Tibial nerve (tissue), 4 donors: ENCODE measurements around the gene LHFPL3. TPM values are rescaled to one million over a fixed set of nuclear protein-coding genes. Genes with fewer than 3 reads are reported as not detected.

Experiments used
- DNase-seq, 2 donors: peaks; one replicate each; pipeline ENCODE4 v3.0.0-alpha.2; 2019; ENCODE audit warnings: low spot score in 2 of 2
- H3K27ac ChIP-seq, 4 donors: fragments of 200-600 bp; sonication (generic) in 3 of 4; one replicate each; pipeline ENCODE4 v1.5.1; 2017 to 2019; ENCODE audit warnings: mild to moderate bottlenecking in 1 of 4
- H3K27me3 ChIP-seq, 2 donors: fragments of 200-600 bp; sonication (generic) in 1 of 2; one replicate each; pipeline versions ENCODE4 v1.5.1 to v1.6.0; 2017 to 2019
- H3K36me3 ChIP-seq, 3 donors: fragments of 200-600 bp; sonication (generic); one replicate each; pipeline ENCODE4 v1.5.1; 2018 to 2019
- H3K4me1 ChIP-seq, 4 donors: fragments of 200-600 bp; sonication (generic) in 3 of 4; one replicate each; pipeline ENCODE4 v1.5.1; 2017 to 2019
- H3K4me3 ChIP-seq, 4 donors: fragments of 200-600 bp; sonication (generic) in 3 of 4; one replicate each; pipeline ENCODE4 v1.5.1; 2017 to 2019; ENCODE audit warnings: mild to moderate bottlenecking in 1 of 4, moderate library complexity in 1 of 4
- H3K9me3 ChIP-seq, 4 donors: fragments of 200-600 bp; sonication (generic) in 3 of 4; one replicate each; pipeline ENCODE4 v1.5.1; 2017 to 2019
- CTCF ChIP-seq, 5 experiments: fragments of 200-600 bp in 3 of 5; fragments of 450-650 bp in 2 of 5; sonication (generic) in 3 of 5; IDR thresholded peaks; one replicate each; pipeline ENCODE4 v1.5.1; 2016 to 2019; ENCODE audit warnings: antibody characterized with exemption in 5 of 5, mild to moderate bottlenecking in 3 of 5, moderate library complexity in 2 of 5
- EP300 ChIP-seq, 2 donors: sonication (generic); formaldehyde crosslinking; IDR thresholded peaks; one replicate each; pipeline ENCODE4 v1.6.1; 2017; ENCODE audit warnings: antibody characterized with exemption in 2 of 2, mild to moderate bottlenecking in 1 of 2
- POLR2A ChIP-seq, 2 donors: fragments of 450-650 bp; IDR thresholded peaks; one replicate each; pipeline ENCODE4 v1.6.1; 2017; ENCODE audit warnings: antibody characterized with exemption in 2 of 2, mild to moderate bottlenecking in 2 of 2, moderate library complexity in 2 of 2
- WGBS, 2 donors: methylation state at CpG; one replicate each; pipeline ENCODE4 v1.1.5; 2018; 5-methylcytosine and 5-hydroxymethylcytosine counted together
- total RNA-seq, 4 donors: library from RNA; depleted of rRNA; stranded (reverse); fragments of >200 nt; gene quantifications; one replicate each; pipeline ENCODE4 v1.1.0, GENCODE V29; 2016

Gene LHFPL3
- total RNA-seq, 4 donors from 2014 or later, result not detected

GRCh38 chr7:104642560-104642959, 314.2 kb downstream of the LHFPL3 start:
- WGBS, 2 donors, result 40 to 46% methylated on average over 2 of the region's 2 CpGs
- H3K9me3 ChIP-seq, result no peaks in the 10 kb centered on the region
- H3K36me3 ChIP-seq, result no peaks in the 10 kb centered on the region
- no peak for DNase-seq
- TF ChIP-seq POLR2A (IDR thresholded peaks at IDR 0.05), result no peak
- no peak for TF ChIP-seq CTCF (IDR thresholded peaks at IDR 0.05)
- TF ChIP-seq EP300 (IDR thresholded peaks at IDR 0.05), result no peak
- no peaks in the 10 kb centered on the region for H3K27me3 ChIP-seq
- H3K27ac ChIP-seq, result no peak overlapping the region
- H3K4me3 ChIP-seq, result no peak overlapping the region
- no peaks in the 10 kb centered on the region for H3K4me1 ChIP-seq

GRCh38 chr7:104643587-104644217, 315.3 kb downstream of the LHFPL3 start:
- no peak for TF ChIP-seq POLR2A (IDR thresholded peaks at IDR 0.05)
- TF ChIP-seq EP300 (IDR thresholded peaks at IDR 0.05), result no peak
- TF ChIP-seq CTCF (IDR thresholded peaks at IDR 0.05), result no peak
- no peaks in the 10 kb centered on the region for H3K9me3 ChIP-seq
- no peaks in the 10 kb centered on the region for H3K4me1 ChIP-seq
- WGBS, 2 donors, result 24 to 58% methylated on average over 5 of the region's 5 CpGs
- no peaks in the 10 kb centered on the region for H3K27me3 ChIP-seq
- H3K4me3 ChIP-seq, result no peak overlapping the region
- H3K27ac ChIP-seq, result no peak overlapping the region
- no peaks in the 10 kb centered on the region for H3K36me3 ChIP-seq
- DNase-seq, result no peak

- Histone ChIP-seq H3K27me3 (no peaks in the 10 kb centered on the region), H3K4me1 (peaks cover 0 to 8% (median 0%) of the 10 kb centered on the region in 4 donors), H3K9me3 (no peaks in the 10 kb centered on the region), H3K4me3 (no peak overlapping the region), H3K36me3 (no peaks in the 10 kb centered on the region), H3K27ac (no peak overlapping the region)
- no peak for TF ChIP-seq POLR2A (IDR thresholded peaks at IDR 0.05)
- TF ChIP-seq EP300 (IDR thresholded peaks at IDR 0.05), result no peak
- no peak for TF ChIP-seq CTCF (IDR thresholded peaks at IDR 0.05)
- DNase-seq, result no peak
- 30 to 41% methylated on average over 9 of the region's 9 CpGs for WGBS, 2 donors
These were observed 322.7 kb downstream of the LHFPL3 start for GRCh38 chr7:104650991-104651640.

- H3K4me3 ChIP-seq, result no peak overlapping the region
- WGBS, 2 donors, result 69 to 72% methylated on average over 4 of the region's 4 CpGs
- no peak for DNase-seq
- H3K27ac ChIP-seq, result no peak overlapping the region
- no peaks in the 10 kb centered on the region for H3K9me3 ChIP-seq
- H3K4me1 ChIP-seq, result peaks cover 0 to 8% (median 0%) of the 10 kb centered on the region in 4 donors
- no peaks in the 10 kb centered on the region for H3K27me3 ChIP-seq
- no peak for TF ChIP-seq EP300 (IDR thresholded peaks at IDR 0.05)
- no peak for TF ChIP-seq POLR2A (IDR thresholded peaks at IDR 0.05)
- TF ChIP-seq CTCF (IDR thresholded peaks at IDR 0.05), result no peak
- no peaks in the 10 kb centered on the region for H3K36me3 ChIP-seq
These were observed 324.0 kb downstream of the LHFPL3 start for GRCh38 chr7:104652434-104652833.

- WGBS, 2 donors, result 45 to 50% methylated on average over 1 of the region's 1 CpG
- Histone ChIP-seq H3K27ac (no peak overlapping the region), H3K4me3 (no peak overlapping the region), H3K27me3 (no peaks in the 10 kb centered on the region), H3K36me3 (no peaks in the 10 kb centered on the region), H3K4me1 (peaks cover 0 to 8% (median 0%) of the 10 kb centered on the region in 4 donors), H3K9me3 (no peaks in the 10 kb centered on the region)
- DNase-seq, result no peak
- TF ChIP-seq POLR2A (IDR thresholded peaks at IDR 0.05), result no peak
- TF ChIP-seq CTCF (IDR thresholded peaks at IDR 0.05), result no peak
- TF ChIP-seq EP300 (IDR thresholded peaks at IDR 0.05), result no peak
These were observed 324.5 kb downstream of the LHFPL3 start for GRCh38 chr7:104652865-104653264.
